Measurements from ENCODE around the gene MRPS23.

The MRPS23 gene

GRCh38 chr17:57877803-57878377 lies 28.0 kb upstream of the MRPS23 start:
- DNase-seq = no peak

DNA sequence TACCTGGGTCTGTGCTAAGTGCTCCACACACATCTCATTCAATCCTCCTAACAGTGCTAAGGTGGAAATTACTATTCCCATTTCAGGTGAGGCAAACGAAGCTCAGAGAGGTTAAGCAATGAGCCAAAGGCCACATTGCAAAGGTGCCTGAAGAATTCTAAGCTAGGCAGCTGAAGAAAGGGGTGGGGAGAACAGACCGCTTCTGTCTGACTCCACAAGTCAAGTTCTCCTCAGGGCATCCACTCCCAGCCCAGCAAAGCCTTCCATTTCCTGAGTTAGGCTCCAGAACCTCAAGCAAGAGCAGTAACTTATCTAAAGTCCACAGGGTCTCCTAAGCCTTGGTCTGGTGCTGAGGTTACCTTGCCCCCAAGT lies 27.0 kb upstream of the MRPS23 start:
- DNase-seq = no peak

GRCh38 chr17:57876023-57876865 lies 26.4 kb upstream of the MRPS23 start:
- no peak for DNase-seq

- DNase-seq = no peak
These were observed 25.6 kb upstream of the MRPS23 start for GRCh38 chr17:57875290-57876022.

DNA sequence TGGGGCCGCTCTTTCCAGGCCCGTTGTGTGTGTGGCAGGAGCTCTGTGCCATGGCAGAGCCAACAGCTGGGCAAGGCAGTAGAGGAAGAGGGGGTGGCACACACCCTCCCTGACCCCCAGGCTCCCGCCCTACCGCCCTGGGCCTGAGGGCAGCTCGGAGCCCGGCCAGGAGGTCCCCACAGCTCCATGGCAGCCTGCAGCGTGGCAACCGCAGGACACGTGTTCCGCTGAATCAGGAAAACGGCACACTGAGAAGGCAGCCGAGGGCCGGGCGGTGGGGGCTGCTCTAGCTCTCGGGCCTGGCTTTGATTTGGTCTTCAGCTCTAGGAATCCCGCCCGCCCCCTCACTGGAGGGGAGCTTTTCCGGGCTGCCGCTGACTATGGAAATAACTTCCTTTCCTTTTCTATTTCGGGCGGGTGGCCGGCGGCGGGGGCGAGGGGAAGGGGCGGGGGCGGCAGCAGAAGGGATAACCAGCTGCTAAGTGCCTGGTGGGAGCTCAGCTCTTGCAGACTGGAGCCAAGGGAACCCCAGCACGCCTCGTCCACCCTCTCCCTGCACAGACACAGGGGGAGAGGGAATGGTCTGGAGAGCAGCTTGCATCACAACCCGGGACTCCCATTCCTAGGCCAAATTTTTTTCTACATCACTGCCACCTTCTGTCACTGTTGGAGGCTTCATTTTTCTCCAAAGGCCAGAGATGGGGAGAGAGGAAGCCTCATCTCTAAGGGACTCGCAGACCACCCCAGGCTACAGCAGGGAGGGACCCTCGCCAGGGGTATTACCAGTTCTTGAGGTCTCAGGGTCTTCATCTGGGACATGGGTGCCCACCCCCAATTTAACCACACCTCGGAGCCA lies 24.8 kb upstream of the MRPS23 start:
- DNase-seq = no peak

- DNase-seq = no peak
These were observed 24.2 kb upstream of the MRPS23 start for GRCh38 chr17:57874058-57874419.

DNA sequence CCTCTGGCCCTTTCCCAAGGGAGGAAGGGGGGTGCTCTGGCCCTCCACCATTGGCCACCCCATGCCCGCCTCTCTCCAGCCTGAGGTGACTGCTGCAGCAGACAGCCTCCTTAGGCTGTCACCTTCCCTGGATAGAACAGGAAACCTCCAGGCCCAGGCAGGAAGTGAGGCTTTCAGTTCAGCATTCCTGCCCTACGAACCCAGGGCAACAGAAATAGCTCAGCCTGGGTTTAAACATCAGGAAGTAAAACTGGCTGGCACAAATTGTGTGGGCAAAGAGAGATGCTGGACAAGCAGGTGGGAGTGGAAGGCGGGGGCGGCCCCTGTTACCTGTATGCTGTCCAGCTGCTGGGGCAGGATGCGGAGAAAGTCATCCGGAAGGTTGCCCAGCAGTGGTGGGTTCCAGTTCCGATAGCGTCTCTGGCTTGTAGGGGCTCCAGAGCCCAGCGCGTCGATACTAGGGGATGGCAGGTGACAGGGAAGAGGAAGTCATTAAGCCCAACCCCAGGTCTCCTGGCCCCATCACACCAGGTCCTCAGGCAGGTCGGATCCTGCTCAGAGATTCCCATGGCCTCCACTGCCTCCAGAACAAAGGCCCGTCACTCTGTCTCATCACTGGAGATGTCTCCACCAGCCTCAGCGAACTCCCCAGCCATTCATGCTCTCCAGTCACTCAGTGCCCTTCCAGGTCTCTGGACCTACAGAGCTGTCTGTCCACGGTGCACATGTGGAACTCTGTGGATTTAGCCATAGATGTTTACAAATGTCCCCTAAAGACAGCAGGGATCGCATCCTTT lies 23.6 kb upstream of the MRPS23 start:
- DNase-seq = no peak

- DNase-seq = no peak
These were observed 22.7 kb upstream of the MRPS23 start for GRCh38 chr17:57872536-57872935.

DNA sequence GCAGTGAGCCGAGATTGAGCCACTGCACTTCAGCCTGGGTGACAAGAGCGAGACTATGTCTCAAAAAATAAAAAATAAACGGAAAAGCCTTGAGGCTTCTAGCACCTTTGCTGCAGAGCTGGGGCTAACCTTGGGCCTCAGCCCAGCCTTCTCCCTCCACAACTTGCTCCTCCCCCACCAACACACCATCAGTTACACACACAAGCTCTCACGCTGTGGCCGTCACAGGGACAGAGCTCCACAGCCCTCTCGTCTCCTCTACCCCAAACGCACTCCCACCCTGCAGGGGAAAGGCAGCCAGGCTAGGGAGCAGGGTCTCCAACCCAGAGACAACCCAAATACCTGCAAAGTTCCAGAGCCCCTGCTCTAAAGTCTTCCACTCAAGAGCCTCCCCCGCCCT lies 22.0 kb upstream of the MRPS23 start:
- DNase-seq = no peak

- DNase-seq = no peak
These were observed 21.3 kb upstream of the MRPS23 start for GRCh38 chr17:57871155-57871554.

DNA sequence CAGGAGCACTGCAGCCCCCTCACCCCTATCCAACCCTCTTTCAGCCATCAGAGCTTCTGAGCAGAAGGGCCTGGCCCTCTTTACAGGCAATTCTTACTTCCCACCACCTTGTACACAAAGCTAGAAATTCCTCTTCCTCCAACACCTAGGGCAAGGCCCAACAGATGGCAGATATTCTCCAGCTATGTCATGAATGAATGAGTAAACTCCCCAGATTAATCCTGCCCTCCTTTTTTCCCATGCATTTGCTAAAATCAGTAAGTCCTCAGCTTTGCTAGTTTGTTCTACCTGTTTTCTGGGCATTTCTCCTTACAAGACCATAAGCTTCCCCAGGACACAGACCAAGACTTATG lies 20.4 kb upstream of the MRPS23 start:
- no peak for DNase-seq

GRCh38 chr17:57869617-57870282 lies 19.9 kb upstream of the MRPS23 start:
- no peak for DNase-seq

GRCh38 chr17:57868910-57869616 lies 19.2 kb upstream of the MRPS23 start:
- no peak for DNase-seq

DNA sequence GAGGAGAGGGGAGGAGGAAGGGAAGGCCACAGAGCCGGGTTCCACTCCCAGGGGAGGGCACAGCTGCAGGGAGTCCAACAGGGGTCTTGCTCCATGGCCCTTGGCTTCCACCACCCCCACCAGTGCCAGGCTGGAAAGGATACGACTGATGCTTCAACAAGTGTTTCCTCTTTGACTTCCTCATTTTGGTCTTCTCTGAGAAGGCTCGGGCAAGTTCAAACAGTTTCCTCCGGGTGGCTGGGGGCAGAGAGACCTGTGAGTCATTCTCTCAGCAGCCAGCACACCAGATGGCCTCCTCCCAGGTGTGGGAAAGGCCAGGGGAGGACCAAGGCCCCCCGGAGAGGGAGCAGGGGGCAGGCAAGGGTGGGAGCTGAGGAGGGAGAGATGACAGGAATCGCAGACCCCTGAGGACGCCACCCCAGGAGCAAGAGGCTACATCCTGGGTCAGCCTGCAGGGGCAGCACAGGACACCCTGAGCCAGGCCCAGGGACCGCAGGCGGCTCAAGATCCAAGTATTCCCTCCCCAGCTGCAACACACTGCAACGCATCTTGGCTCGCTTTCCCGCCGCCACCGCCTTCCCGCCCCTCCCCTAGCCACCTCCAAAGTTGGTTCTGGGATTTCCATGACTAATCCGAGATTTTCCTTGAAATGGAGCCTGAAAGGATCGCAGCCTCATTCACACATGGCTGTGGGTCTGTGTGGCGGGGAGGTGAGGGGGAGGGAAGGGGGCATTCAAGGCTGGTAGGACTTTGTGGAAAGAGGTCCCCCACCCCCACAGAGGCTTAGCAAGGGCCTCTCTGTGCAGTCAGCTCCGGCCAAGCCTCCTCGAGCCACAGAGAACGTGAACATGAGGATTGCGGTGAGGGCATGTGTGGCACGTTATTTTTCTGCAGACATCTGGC lies 18.4 kb upstream of the MRPS23 start:
- DNase-seq = no peak

GRCh38 chr17:57867126-57867525 lies 17.3 kb upstream of the MRPS23 start:
- no peak for DNase-seq

DNA sequence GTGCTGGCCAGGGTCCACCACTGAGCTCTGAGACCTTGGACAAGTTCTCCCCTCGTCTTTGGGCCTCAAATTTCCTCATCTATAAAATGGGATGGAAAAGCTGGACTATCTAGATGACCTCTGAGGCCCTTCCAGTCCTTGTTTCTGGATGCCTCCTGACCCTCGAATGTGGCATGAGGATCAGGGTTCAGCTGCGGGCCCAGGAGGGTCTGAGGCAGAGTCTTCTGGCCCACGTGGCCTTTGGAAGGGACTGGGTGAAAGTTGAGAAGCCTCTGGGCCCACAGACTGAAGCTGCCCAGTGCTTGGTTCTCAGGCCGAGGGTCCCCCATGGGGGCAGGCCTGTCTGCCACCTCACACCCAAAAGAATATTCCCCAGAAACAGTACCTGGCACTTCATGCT lies 16.9 kb upstream of the MRPS23 start:
- DNase-seq = no peak

- no peak for DNase-seq
These were observed 16.5 kb upstream of the MRPS23 start for GRCh38 chr17:57866319-57866718.

GRCh38 chr17:57864273-57864672 lies 14.4 kb upstream of the MRPS23 start:
- DNase-seq = no peak

- no peak for DNase-seq
These were observed 13.1 kb upstream of the MRPS23 start for GRCh38 chr17:57862694-57863667.

Measured in activated effector memory CD4-positive, alpha-beta T cell treated with anti-CD3 and anti-CD28 coated beads, Interleukin-2, amount 50 U/mL, for 16 hours (primary cell).